Central memory CD4-positive, alpha-beta T cell (primary cell): ENCODE measurements around the gene CADM1.

Experiments used
- DNase-seq: peaks from one replicate; pipeline ENCODE4 v3.0.0; 2022

The CADM1 gene

DNA sequence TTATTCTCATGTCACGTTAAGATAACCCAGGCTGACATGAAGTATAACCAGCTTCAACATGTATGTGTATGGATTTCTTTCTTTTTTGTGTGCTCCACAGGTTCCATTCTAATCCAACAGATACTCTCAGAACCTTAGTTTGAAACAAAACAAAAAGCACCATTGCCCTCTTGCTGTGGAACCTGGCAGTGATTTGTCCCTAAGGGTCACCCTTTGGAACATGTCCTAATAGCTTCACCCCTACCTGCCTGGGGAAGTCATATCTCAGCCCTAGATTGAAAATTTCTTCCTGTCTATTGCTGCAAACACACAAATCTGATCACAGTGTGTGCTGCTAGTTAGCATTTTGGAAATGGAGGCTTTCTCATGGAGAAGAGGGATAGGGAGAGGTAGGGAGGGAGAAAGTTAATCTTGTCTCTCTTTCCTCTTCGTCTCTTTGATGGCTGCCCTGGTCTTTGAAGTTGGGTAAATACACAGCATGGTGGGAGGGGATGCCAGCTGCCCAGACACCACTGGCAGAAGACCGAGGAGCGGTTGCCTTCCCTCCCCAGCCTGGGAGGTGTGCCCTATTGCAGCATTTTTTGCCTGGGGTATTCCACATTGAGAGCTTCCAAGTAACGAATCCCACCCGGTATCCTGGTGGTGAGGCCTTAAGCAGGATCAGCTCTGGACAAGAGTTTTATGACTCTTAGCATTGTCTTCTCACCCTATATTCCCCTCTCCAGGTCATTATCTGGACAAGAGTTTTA is 11.6 kb upstream of the CADM1 start:
- no peak for DNase-seq

DNA sequence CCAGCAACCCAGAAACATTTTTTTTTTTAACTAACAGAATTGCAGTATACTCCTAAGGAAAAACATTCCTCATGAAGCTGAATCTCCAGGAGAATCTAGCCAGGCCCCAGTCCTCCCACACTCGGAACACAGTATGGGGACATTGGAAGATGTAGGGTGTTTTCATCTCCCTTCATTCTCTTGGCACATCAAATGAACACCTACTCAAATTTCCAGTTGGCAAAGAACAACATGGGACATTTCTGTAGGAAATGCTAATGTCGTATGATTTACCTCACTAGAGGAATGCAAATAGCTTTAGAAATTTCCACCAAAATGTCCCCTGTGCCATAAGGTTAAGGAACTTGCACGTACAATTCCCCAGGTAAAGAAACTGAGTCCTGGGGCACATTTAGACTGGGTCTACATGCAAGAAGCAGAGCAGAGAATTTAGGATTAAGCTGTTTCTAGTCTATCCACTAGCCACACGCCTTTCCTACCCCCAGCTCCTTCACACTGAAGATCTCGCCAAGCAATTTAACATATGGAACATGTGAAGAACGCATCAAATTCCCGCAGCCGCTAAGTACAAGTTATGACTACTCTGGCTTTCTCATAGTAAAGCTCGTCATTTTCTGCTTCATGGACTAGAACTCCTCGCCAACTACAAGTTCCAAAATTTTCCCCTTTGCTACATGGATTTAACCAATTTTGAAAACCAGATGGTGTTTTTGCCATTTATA is 2.9 kb upstream of the CADM1 start:
- no peak for DNase-seq

- no peak for DNase-seq
These were observed 960 bp upstream of the CADM1 start for GRCh38 chr11:115505175-115505574.

- no peak for DNase-seq
These were observed 334 bp downstream of the CADM1 start for GRCh38 chr11:115503886-115504275.

GRCh38 chr11:115503083-115503885 is 931 bp downstream of the CADM1 start:
- DNase-seq, result peak; percentile 7

- DNase-seq, result no peak
These were observed 1.6 kb downstream of the CADM1 start for GRCh38 chr11:115502636-115503082.

GRCh38 chr11:115501893-115502589 is 2.2 kb downstream of the CADM1 start:
- DNase-seq, result no peak

GRCh38 chr11:115501502-115501892 is 2.7 kb downstream of the CADM1 start:
- DNase-seq, result no peak

- no peak for DNase-seq
These were observed 3.4 kb downstream of the CADM1 start for GRCh38 chr11:115500547-115501501.

DNA sequence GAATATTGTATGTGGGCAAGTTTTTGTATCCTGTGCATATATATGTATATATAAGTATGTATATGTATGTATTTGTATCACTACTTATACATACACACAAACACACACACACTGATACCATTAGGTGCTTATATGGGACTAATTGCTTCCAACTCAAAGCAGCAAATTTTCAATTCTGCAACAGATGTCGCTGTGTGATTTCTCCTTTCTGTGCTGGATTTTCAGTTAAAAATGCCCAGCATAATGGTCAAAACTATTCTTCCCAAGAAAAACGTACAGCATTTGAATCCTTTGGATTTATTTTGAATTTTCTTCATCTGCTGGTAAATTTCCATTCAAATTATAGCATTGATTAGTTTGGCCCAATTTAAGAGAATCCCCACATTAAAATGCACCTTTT is 4.3 kb downstream of the CADM1 start:
- no peak for DNase-seq

GRCh38 chr11:115499241-115499799 is 4.9 kb downstream of the CADM1 start:
- no peak for DNase-seq

- DNase-seq, result no peak
These were observed 5.9 kb downstream of the CADM1 start for GRCh38 chr11:115498354-115498753.

- DNase-seq, result no peak
These were observed 6.9 kb downstream of the CADM1 start for GRCh38 chr11:115497303-115497702.

- DNase-seq, result no peak
These were observed 7.3 kb downstream of the CADM1 start for GRCh38 chr11:115496892-115497291.

DNA sequence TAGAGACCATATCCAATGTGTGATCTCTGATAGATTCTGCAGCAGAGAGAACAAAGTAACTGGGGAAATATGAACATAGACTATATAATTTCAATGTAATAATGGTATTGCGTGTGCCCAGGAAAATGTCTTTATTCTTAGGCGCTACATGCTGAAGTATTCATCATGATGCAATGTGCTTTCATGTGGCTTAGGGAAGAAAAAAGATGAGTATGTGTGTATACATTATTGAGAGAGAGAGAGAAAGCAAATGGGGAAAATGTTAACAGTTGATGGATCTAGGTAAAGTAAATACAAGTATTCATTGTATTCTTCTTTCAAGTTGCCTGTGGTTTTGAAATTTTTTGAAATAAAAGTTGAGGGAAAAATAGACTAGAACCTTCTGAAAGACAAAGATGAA is 10.3 kb downstream of the CADM1 start:
- no peak for DNase-seq

- no peak for DNase-seq
These were observed 10.7 kb downstream of the CADM1 start for GRCh38 chr11:115493488-115493887.

- no peak for DNase-seq
These were observed 14.7 kb downstream of the CADM1 start for GRCh38 chr11:115489466-115489865.

DNA sequence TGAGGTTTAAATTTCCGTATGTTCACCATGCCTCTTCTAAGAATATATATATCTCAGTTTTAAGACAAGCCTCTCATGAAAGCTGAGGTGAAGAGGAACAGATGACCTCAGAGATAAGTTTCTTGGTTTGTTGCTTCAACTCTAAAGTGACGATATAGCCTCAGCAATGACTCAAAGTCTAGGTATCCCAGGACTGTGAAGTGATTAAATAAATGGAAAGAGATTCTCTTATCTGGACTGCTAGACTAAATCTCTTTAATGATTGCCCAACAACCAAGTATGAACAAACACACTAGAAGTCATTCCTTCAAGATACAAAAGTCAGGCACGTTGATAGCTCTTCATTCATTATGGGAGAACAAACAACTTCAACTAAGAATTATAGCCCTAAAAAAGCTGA is 15.3 kb downstream of the CADM1 start:
- no peak for DNase-seq

DNA sequence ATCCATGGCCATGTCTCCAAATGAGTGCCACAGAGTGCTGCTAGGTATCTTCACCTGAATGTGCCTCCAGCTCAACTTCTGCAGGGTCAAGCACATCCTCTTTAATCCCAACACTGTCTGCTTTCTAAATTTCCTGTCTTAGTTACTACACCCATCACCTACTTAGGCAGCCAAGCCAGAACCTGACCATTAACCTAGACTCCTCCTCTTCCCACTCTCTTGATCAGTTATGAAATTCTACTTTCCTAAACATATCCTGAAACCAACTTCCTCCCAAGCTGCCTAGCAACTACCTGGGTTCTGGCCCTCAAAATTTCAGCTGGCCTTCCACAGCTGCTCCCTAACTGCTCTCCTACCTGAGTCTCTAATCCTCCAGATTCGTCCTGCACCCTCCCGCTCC is 22.7 kb downstream of the CADM1 start:
- no peak for DNase-seq

DNA sequence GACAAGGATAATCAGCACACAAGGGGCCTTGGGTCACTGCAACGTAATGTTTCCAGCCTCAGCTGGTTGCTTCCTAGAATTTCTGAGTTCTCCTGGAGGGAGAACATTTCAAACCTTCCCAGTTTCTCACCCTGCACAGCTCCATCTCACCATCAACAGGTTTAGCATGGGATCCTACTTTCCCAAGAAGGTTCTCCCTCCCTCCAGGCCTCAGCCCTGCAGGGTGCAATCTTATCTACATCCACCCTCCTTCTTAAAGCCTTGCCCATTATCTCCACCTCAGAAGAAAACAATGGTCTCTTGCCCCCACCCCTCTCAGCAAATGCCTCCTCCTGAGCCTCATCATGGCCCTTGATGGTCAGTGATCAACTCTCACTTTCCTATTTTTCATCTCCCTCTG is 23.6 kb downstream of the CADM1 start:
- no peak for DNase-seq

DNA sequence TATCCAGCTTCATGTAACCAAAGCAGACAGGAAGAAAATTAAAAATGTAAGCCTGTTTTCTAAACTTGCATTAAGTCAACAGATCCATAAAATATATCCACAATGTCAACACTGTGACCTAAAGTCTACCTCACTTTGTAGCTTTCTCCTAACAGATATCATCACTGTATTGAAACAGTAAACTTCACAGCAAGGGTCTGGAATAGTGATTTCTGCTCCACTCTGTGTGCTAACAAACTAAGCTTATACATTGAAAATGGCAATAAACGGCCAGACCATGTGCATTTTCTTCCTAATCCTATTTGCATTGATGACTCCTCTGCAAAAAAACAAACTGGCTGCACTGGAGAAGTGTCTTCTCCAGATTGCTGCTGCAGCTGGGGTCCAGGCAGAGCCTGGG is 26.8 kb downstream of the CADM1 start:
- no peak for DNase-seq
